AG04449 (cell line): ENCODE data around the gene TOX2.

Source experiments
- CTCF ChIA-PET: fragments of 350-600 bp; formaldehyde crosslinking; extraction: SDS; loops from one replicate; lab custom pipeline; 2021; ENCODE audit warnings: antibody characterized with exemption; lab: Yijun Ruan, JAX
- POLR2A ChIA-PET: fragments of 400-600, 350-600 bp; formaldehyde crosslinking; extraction: SDS; loops from one replicate; lab custom pipeline; 2020; ENCODE audit warnings: antibody characterized with exemption, inconsistent platforms; lab: Yijun Ruan, JAX
- DNase-seq: peaks from one replicate; pipeline ENCODE4 v3.0.0-alpha.2; 2010; ENCODE audit warnings: low read depth, low spot score
- H3K4me3 ChIP-seq: 2 replicates; pipeline ENCODE4 v1.5.1; 2011; ENCODE audit warnings: low read depth, mild to moderate bottlenecking, control low read depth, low read length
- TF ChIP-seq, protein P1 (sequence below): IDR thresholded peaks from one replicate; pipeline ENCODE4 v1.5.1; 2011; ENCODE audit warnings: mild to moderate bottlenecking, moderate library complexity, low read length, control low read depth, inconsistent platforms; ENCODE audit not compliant: insufficient read depth; ENCODE audit errors: missing control alignments

TOX2 gene

DNA sequence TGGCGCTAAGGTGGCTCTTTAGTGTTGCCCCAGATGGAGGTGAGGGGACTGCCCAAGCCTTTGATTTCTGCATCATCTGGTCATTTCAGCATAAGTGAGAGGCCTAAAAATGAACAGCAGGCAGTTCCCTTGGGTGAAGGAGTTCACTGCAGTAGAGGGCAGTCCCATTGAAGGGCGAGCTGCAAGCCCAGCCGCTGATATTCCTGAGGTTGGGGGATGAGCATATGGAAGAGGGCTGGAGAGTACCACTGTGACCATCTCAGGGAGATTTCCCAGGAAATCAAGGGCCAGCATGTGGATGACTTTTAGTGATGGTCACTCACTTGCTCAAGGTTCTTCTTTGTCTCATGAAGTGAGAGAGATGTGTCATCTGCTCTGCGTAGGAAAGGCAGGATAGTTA lies 9.3 kb downstream of the TOX2 start:
- no peak for DNase-seq
- H3K4me3 ChIP-seq: no peak overlapping the region
- POLR2A ChIA-PET: interaction anchor here (0.5 kb wide), 1 partner anchor 16 kb away, joined by 3 read pairs; no protein-coding TSS in a partner anchor
- CTCF ChIA-PET: interaction anchor here (0.7 kb wide), 1 partner anchor 241 kb away, joined by 3 read pairs; no protein-coding TSS in a partner anchor
- TF ChIP-seq, protein P1, sequence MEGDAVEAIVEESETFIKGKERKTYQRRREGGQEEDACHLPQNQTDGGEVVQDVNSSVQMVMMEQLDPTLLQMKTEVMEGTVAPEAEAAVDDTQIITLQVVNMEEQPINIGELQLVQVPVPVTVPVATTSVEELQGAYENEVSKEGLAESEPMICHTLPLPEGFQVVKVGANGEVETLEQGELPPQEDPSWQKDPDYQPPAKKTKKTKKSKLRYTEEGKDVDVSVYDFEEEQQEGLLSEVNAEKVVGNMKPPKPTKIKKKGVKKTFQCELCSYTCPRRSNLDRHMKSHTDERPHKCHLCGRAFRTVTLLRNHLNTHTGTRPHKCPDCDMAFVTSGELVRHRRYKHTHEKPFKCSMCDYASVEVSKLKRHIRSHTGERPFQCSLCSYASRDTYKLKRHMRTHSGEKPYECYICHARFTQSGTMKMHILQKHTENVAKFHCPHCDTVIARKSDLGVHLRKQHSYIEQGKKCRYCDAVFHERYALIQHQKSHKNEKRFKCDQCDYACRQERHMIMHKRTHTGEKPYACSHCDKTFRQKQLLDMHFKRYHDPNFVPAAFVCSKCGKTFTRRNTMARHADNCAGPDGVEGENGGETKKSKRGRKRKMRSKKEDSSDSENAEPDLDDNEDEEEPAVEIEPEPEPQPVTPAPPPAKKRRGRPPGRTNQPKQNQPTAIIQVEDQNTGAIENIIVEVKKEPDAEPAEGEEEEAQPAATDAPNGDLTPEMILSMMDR: no peak

DNA sequence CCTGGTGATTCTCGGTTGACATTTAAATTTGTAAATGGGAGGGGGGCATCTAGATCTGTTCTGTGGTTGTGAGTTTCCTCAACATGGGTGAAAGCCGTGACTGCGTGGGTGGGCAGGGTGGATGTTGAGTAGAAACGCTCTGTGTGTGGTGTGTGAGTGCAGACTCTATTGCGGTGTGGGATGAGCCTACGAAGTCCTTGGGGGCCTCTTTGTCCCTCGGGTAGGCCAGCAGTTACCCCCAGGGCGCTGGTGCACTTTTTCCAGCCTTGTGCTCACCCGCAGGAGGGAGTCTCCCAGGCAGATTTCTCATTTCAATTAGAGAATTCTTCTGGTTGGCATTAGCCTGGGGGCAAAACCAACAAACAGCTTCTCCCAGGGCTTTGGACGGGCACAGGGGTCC lies 10.6 kb downstream of the TOX2 start:
- TF ChIP-seq, protein P1: no peak
- POLR2A ChIA-PET: no interaction called here
- CTCF ChIA-PET: interaction anchor here (1.5 kb wide), 1 partner anchor 156 kb away, joined by 4 read pairs; no protein-coding TSS in a partner anchor
- DNase-seq: no peak
- no peak overlapping the region for H3K4me3 ChIP-seq

DNA sequence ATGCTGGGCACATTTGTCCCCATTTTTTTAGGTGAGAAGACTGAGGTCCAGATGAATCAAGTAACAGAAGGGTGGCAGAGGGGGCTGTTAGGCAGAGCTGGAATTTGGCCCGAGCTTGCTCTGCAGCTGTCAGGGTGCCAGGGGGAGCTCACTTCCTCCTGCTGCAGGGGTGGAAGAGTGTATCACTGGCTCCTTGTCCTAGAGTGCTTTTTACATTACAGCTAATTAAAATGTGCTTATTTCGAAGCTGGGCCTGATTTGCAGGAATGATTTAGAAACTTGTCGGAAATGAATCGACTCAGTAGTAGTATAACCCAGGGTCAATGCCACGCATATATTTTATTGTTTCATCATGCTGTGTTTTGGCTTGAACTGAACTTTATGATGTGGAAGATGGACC lies 11.1 kb downstream of the TOX2 start:
- H3K4me3 ChIP-seq: no peak overlapping the region
- TF ChIP-seq, protein P1: no peak
- CTCF ChIA-PET: interaction anchor here (0.7 to 1.5 kb wide), 4 partner anchors 13 to 177 kb away, joined by 3 to 4 read pairs (median 3); no protein-coding TSS in a partner anchor
- POLR2A ChIA-PET: no interaction called here
- no peak for DNase-seq

DNA sequence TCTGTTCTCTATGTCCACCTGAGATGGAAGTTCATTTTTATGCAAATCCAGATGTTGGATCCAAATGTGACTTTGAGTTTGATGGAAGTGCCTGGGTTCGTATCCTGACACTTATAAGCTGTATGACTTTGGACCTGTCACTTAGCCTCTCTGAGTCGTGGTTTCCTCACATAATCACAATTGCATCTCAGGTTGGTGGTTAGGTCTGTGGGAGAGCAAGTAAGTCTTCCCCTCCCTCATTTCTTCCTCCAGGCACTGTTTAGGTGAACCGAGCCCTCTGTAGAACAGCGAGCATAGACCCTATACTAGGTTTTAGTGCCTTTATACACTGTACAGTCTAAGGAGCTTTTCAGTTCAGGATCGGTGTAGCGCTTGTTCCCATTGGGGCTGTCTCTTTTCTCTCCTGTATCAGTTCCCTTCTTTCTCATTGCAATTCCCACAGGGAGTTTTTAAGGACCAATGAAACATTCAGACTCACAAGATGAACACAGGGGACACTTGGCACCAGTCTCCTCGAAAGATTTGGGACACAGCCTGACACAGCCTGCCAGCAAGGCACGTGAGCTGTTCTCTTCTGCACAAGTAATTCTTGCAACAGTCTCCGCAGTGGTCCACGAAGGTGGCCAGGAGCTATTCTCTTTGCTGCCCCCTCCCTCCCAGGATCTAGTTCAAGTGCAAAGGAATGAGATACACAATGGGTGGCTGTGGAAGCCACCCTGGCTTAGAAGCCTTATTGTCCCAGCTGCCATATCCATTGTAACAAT lies 11.8 kb downstream of the TOX2 start:
- POLR2A ChIA-PET: no interaction called here

DNA sequence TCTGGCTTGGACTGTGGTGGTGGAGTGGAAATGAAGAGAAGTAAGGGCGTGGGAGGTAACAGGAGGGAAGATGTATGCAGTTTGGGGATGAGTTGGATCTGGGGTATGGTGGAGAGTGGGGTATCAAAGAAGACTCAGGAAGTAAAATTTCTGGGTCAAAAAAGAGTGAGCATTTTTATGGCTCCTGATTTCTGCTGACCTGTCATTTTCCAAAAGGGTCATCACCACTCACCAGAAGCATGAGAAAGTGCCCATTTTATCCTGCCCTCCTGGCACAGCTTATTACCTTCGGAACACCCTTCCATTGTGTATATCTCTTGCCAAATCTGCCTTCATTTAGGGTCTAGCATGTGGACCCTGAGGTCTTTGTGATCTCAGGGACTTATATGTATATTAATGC lies 17.3 kb downstream of the TOX2 start:
- CTCF ChIA-PET: no interaction called here

More for the DNA sequence above, 11.8 kb downstream of the TOX2 start:
- no peak for DNase-seq
- TF ChIP-seq, protein P1: no peak
- CTCF ChIA-PET: interaction anchor here (0.7 to 1.2 kb wide), 3 partner anchors 13 to 177 kb away, joined by 3 read pairs; no protein-coding TSS in a partner anchor
- H3K4me3 ChIP-seq: no peak overlapping the region

DNA sequence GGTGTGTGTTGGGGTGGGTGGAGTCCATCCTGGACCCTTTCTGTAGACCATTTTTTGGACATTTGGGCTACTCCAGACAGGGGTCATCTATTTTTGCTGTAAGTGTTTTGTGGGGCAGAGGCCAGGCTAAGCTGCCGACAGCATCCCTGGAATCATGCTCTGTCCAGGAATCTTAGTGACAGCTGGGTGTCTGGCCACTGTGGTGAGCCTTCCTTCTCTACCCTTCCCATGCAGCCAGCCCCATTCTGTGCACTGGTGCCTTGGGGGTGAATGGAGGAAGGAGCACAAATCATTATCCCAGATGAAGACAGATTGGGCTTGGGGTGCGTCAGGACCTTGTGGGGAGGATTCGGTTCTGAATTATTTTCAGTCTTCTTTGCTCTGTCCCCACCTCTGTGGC lies 20.2 kb downstream of the TOX2 start:
- ChIA-PET CTCF (interaction anchor here (0.7 kb wide), 1 partner anchor 146 kb away, joined by 3 read pairs; no protein-coding TSS in a partner anchor), POLR2A (no interaction called here)
- no peak for DNase-seq
- TF ChIP-seq, protein P1: no peak
- no peak overlapping the region for H3K4me3 ChIP-seq

More for the DNA sequence above, 17.3 kb downstream of the TOX2 start:
- DNase-seq: no peak
- no peak overlapping the region for H3K4me3 ChIP-seq
- POLR2A ChIA-PET: no interaction called here
- TF ChIP-seq, protein P1: no peak
